Measurements from ENCODE around the gene JAG2.

Gene JAG2

GRCh38 chr14:105108516-105108864 lies 60.1 kb downstream of the JAG2 start:
- DNase-seq, result no peak

GRCh38 chr14:105107781-105108515 lies 60.6 kb downstream of the JAG2 start:
- DNase-seq, result no peak

- no peak for DNase-seq
These were observed 61.2 kb downstream of the JAG2 start for GRCh38 chr14:105107351-105107750.

- no peak for DNase-seq
These were observed 63.4 kb downstream of the JAG2 start for GRCh38 chr14:105105158-105105557.

DNA sequence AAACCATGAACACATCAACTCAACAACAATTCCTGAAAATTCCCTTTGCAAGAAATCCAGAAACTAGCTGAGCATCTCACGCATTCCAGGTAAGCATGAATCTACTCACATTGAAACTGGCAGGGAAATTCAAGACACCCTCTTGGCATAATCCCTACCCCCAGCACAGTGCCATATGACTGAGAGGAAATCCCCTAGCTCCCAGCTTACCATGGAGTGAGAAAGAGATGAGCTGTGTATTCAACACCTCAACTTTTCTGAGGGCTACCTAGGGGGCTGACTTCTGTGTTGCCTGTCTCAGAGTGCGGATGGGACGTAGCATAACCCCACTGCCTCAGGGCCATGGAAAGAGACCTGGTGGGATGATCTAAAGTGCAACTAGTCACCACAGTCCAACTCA lies 65.7 kb downstream of the JAG2 start:
- DNase-seq, result no peak

DNA sequence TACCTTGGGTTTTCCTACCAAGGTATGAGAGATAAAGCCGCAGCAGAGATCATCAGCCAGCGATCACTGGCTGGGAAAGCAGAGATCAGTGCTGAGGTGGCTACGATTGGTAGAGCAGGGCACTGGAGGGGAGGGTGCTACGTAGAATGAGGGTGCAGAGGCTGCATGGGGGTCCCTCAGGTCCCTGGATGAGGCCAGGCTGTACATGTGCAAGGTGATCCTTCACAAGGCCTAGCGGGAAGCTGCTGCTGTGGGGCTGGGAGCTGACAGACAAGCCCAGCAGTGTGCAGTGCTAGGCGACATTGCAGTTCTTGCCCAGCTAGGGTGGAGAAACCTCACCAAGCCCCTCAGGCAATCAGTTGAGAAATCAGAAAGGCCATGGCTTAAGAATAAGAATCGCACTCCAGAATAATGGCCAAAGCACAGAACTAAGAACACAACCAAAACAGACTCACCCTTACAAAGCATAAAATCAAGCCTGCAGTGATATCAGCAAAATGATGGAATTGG lies 66.2 kb downstream of the JAG2 start:
- no peak for DNase-seq

- no peak for DNase-seq
These were observed 67.7 kb downstream of the JAG2 start for GRCh38 chr14:105100910-105101309.

DNA sequence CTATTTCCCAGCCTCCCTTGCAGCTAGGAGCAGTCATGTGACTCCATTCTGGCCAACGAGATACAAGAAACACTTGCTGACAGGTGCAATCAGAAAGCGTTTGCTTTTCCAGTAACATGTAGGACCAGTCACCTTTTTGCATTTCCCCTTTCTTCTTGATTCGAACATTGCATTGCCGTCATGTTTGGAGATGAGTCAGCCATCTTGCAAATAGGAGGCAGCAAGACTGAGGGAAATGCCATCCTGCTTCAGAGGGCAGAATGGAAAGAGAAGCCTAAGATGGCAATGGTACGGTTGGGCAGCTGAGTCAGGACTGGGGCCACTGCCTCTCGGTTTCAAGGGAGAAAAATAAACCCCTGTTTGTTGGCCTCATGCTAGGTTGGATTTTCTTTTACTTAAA lies 68.8 kb downstream of the JAG2 start:
- DNase-seq, result no peak

DNA sequence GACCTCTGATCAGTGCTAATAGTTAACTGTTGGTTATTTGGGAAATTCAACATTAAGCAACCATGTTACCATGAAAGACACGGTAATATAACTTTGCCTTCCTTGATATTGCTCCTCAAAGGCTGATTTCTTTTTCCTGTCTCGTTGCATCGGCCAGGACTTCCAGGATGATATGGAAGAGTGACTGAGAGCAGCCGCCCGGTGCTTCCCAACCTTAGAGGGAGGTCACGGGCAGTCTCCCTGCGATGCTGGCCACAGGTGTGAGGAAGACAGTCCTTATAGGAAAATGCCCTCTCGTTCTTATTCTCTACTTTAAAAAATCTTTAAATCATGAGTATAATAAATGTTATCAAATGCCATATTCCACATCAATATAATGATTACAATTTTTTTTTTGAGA lies 70.3 kb downstream of the JAG2 start:
- DNase-seq, result no peak

GRCh38 chr14:105097794-105098127 lies 70.8 kb downstream of the JAG2 start:
- DNase-seq, result no peak

GRCh38 chr14:105096206-105096875 lies 72.2 kb downstream of the JAG2 start:
- DNase-seq, result no peak

DNA sequence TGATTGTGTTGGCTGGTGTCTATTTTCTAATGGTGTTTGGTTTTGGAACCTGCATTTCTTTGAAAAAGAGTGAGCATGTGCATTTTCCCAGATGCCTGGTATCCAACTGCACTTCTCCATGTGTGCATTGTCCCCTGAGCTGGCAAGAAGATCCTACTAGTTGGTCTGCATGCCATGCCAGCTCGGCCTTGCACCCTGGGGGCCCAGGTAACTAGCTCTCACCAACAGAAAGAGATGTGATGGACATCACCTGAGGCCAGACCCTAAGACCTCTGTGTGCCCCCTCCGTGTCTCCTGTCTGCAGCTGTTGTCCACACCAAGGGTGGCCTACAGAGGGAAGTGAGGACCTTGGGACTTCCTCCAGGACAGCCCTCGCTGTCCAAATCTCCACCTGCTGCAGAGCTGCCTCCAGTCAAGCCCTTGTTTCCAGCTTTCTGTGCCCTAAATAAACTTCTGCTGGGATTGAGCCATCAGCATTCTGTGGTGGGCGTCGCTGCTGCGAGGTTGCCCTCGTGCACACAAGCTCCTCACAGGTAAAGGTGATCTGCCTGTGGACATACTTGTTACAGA lies 73.3 kb downstream of the JAG2 start:
- no peak for DNase-seq

- no peak for DNase-seq
These were observed 74.2 kb downstream of the JAG2 start for GRCh38 chr14:105094193-105094907.

- DNase-seq, result peak; percentile 74
These were observed 75.0 kb downstream of the JAG2 start for GRCh38 chr14:105093431-105094192.

DNA sequence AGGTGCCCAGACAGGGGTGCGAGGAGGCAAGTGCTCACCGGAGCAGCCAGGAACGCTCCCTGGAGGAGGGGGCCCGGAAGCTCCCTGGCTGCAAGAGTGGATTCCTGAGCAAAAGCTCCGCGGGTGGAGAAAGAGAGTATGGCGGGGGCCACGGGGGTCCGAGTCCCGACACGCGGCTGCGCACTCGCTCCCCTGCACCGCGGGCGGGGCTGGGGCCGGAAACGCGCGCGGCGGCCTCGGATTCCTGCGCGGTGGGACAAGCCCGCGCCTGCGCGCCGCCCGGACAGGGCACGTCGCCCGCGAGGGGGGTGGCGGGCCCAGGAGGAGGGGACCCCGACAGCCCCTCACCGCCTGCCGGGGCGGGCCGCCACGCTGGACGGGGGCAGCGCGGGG lies 75.5 kb downstream of the JAG2 start:
- peak; percentile 73 for DNase-seq

- no peak for DNase-seq
These were observed 76.2 kb downstream of the JAG2 start for GRCh38 chr14:105092171-105093037.

DNA sequence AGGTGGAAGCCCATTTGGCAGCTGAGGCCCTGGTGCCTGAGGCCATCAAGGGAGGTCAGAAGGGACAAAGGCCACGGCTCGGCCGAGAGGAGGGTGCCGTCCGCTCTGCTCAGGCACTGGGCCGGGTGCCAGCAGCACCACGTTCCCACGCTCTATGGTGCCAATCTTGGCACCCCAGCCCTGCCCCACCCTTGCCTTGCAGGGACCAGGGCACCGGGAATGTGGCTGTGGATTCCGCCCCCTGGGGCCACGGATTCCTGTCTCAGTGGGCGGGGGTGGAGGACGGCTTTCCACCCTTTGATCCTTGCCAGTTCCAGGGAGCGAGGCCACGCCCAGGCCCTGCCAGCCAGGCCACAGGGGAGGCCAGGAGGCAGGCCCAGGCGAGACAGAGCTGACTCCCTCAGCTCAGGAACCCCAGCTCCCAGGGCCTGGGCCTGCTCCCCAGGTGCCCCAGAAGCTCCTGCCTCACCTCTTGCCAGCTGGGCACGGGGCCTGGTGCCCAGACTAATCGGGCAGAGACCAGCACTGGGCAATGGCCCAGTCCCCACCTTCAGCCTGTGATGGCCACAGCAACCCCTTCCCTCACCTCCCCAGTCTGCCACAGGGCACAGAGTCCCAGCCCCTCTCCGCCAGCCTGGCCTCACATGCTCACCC lies 76.9 kb downstream of the JAG2 start:
- DNase-seq, result no peak

GRCh38 chr14:105091054-105091516 lies 77.5 kb downstream of the JAG2 start:
- DNase-seq, result no peak
